Activated CD8-positive, alpha-beta memory T cell treated with anti-CD3 and anti-CD28 coated beads, Interleukin-2, amount 50 U/mL, for 48 hours (primary cell): ENCODE results near the gene MKLN1.

Experiments
- DNase-seq: peaks from one replicate; pipeline ENCODE4 v3.0.0-alpha.2; 2020

The MKLN1 gene

GRCh38 chr7:131471250-131472004 is 143.8 kb downstream of the MKLN1 start:
- DNase-seq, result no peak

GRCh38 chr7:131476740-131477139 is 149.1 kb downstream of the MKLN1 start:
- DNase-seq, result no peak

- no peak for DNase-seq
Measured at GRCh38 chr7:131480384-131481315, 153.0 kb downstream of the MKLN1 start.

- DNase-seq, result no peak
Measured at GRCh38 chr7:131482800-131483199, 155.1 kb downstream of the MKLN1 start.

GRCh38 chr7:131483586-131483985 is 155.9 kb downstream of the MKLN1 start:
- DNase-seq, result no peak

GRCh38 chr7:131486346-131486745 is 158.7 kb downstream of the MKLN1 start:
- no peak for DNase-seq

GRCh38 chr7:131487217-131487616 is 159.5 kb downstream of the MKLN1 start:
- DNase-seq, result no peak

- no peak for DNase-seq
Measured at GRCh38 chr7:131488361-131488760, 160.7 kb downstream of the MKLN1 start.

- DNase-seq, result no peak
Measured at GRCh38 chr7:131489196-131489595, 161.5 kb downstream of the MKLN1 start.

GRCh38 chr7:131489881-131490280 is 162.2 kb downstream of the MKLN1 start:
- no peak for DNase-seq

GRCh38 chr7:131493081-131493480 is 165.4 kb downstream of the MKLN1 start:
- no peak for DNase-seq

- no peak for DNase-seq
Measured at GRCh38 chr7:131493581-131493980, 165.9 kb downstream of the MKLN1 start.

- no peak for DNase-seq
Measured at GRCh38 chr7:131494182-131494581, 166.5 kb downstream of the MKLN1 start.

GRCh38 chr7:131495669-131496498 is 168.2 kb downstream of the MKLN1 start:
- no peak for DNase-seq

GRCh38 chr7:131497454-131497853 is 169.8 kb downstream of the MKLN1 start:
- DNase-seq, result no peak

GRCh38 chr7:131498237-131498885 is 170.7 kb downstream of the MKLN1 start:
- no peak for DNase-seq

- DNase-seq, result no peak
Measured at GRCh38 chr7:131499801-131500200, 172.1 kb downstream of the MKLN1 start.

GRCh38 chr7:131500357-131500756 is 172.7 kb downstream of the MKLN1 start:
- DNase-seq, result no peak

- no peak for DNase-seq
Measured at GRCh38 chr7:131501422-131501821, 173.7 kb downstream of the MKLN1 start.

GRCh38 chr7:131501930-131502685 is 174.4 kb downstream of the MKLN1 start:
- no peak for DNase-seq

GRCh38 chr7:131502810-131503508 is 175.3 kb downstream of the MKLN1 start:
- DNase-seq, result no peak
